Panc1 (cell line): Measurements from ENCODE around the gene PPDPF.

Experiments
- POLR2AphosphoS5 ChIP-seq: IDR thresholded peaks from 2 replicates; pipeline ENCODE4 v1.6.1; 2012; ENCODE audit warnings: mild to moderate bottlenecking, low read depth, low read length, moderate library complexity
- SIN3A ChIP-seq: IDR thresholded peaks from 2 replicates; pipeline ENCODE4 v1.6.1; 2012; ENCODE audit warnings: low read depth, mild to moderate bottlenecking, low read length, moderate library complexity, borderline replicate concordance; ENCODE audit not compliant: insufficient read depth
- TCF7L2 ChIP-seq: IDR thresholded peaks from 2 replicates; pipeline ENCODE4 v1.6.1; 2011; ENCODE audit warnings: mild to moderate bottlenecking, low read depth, low read length, inconsistent platforms
- TF ChIP-seq, protein P1 (sequence below): fragments of 450-650 bp; IDR thresholded peaks from 2 replicates; pipeline ENCODE4 v1.5.1; 2017; ENCODE audit warnings: mild to moderate bottlenecking

DNA sequence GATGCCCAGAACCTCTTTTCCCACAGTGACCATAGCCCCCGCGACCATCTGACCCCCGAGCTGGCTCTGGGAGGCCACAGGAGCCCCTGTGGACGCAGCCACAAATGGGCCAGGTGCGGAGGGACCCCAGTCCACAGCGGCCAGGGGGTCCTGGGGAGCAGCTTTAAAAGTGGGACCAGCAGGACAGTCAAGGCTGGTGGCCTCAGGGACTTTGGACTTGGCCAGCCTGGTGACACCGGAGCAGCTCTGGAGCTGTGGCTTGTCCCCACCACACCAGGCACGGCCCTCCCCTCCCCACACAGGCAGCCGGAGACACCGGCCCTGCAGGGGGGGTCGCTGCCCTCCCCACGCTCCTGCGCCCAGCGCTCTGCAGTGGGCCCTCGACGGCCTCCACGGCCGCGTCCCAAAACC, 36.9 kb downstream of the PPDPF start:
- TF ChIP-seq, protein P1, sequence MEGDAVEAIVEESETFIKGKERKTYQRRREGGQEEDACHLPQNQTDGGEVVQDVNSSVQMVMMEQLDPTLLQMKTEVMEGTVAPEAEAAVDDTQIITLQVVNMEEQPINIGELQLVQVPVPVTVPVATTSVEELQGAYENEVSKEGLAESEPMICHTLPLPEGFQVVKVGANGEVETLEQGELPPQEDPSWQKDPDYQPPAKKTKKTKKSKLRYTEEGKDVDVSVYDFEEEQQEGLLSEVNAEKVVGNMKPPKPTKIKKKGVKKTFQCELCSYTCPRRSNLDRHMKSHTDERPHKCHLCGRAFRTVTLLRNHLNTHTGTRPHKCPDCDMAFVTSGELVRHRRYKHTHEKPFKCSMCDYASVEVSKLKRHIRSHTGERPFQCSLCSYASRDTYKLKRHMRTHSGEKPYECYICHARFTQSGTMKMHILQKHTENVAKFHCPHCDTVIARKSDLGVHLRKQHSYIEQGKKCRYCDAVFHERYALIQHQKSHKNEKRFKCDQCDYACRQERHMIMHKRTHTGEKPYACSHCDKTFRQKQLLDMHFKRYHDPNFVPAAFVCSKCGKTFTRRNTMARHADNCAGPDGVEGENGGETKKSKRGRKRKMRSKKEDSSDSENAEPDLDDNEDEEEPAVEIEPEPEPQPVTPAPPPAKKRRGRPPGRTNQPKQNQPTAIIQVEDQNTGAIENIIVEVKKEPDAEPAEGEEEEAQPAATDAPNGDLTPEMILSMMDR: no peak
- TF ChIP-seq TCF7L2: no peak
- no peak for TF ChIP-seq POLR2AphosphoS5
- TF ChIP-seq SIN3A: no peak
